Smooth muscle cell of the brain vasculature (primary cell): ENCODE measurements around the gene OOSP2.

Experiments used
- DNase-seq: peaks from one replicate; pipeline ENCODE4 v3.0.0-alpha.2; 2012; ENCODE audit warnings: low read depth, low spot score

The OOSP2 gene

DNA sequence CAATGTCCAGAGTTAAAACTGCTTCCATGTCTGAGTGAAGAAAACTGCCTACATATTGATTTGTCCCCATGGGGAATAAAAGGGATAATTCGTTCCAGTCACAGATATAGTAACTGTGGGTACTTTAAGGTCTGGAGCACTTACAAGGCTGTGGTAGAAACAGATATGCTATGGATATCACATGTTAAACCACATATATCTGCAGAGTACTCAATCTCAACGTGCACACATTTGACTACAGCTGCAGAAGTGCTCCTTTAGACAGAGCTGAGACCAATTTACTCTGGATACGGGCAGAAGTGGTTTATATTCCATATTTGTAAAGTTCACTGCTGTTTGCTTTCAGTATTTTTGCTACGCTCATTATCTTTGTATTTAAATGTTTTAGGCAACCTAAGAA is 38.5 kb downstream of the OOSP2 start:
- DNase-seq = no peak

GRCh38 chr11:60080535-60080934 is 40.3 kb downstream of the OOSP2 start:
- no peak for DNase-seq

DNA sequence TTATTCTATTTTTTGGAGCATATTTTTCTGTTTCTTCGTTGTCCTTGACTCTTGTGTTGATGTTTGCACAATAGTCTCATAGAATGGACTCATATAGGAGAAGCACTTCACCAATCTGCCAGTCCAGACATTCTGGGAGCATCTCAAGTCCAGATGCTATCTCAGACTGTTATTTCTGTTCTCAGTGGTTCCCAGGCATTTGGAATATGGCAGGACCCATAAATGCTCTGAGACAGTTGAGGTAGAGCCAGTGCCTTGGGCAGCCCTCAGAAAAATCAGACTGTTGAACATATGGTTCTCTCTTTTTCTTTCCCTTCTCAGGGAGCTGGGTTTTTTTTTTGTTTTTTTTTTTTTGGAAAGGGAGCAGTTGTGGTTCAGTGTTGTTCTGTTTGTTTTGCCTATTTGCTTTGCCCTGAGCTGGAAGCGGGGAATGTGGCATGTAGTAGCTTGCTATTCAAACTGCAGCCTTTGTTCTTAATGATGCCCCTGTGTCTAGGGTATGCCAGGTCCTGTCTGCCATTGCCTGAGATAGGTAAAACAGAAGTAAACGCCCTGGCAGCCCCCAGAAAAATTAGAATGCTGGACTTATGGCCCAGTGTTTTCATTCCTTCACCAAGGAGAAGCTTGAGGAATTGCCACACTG is 44.5 kb downstream of the OOSP2 start:
- DNase-seq = no peak

DNA sequence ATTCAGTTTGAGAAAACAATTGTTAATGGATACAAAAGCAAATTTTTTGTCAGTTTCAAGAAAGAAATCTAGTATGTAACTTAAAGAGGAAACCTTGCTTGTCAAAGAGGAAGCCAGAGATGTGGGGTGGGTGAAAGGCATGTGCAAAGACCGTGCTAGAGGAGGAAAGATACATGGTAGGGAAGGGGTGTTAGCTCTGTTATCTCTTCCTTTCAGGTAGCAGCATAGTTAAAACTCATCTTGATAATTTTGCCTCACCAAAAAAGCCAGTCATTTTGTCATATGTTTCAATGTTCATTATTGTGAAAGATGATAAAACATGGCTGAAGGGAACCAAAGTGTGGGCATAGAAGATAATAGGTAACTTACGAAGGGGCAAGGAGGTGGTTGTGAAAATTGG is 45.7 kb downstream of the OOSP2 start:
- no peak for DNase-seq

GRCh38 chr11:60087239-60087638 is 47.0 kb downstream of the OOSP2 start:
- DNase-seq = no peak

- no peak for DNase-seq
Measured at GRCh38 chr11:60088364-60088763, 48.2 kb downstream of the OOSP2 start, which contains the start of gene MS4A2. MS4A2 (plus strand) TSS chr11:60088664; CDS start chr11:60088766, 102 bp downstream.

DNA sequence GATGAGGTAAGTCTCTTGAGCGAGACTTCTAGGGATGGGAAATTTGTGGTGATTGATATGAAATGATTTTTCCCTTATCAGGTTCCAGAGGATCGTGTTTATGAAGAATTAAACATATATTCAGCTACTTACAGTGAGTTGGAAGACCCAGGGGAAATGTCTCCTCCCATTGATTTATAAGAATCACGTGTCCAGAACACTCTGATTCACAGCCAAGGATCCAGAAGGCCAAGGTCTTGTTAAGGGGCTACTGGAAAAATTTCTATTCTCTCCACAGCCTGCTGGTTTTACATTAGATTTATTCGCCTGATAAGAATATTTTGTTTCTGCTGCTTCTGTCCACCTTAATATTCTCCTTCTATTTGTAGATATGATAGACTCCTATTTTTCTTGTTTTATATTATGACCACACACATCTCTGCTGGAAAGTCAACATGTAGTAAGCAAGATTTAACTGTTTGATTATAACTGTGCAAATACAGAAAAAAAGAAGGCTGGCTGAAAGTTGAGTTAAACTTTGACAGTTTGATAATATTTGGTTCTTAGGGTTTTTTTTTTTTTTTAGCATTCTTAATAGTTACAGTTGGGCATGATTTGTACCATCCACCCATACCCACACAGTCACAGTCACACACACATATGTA is 55.4 kb downstream of the OOSP2 start:
- no peak for DNase-seq

DNA sequence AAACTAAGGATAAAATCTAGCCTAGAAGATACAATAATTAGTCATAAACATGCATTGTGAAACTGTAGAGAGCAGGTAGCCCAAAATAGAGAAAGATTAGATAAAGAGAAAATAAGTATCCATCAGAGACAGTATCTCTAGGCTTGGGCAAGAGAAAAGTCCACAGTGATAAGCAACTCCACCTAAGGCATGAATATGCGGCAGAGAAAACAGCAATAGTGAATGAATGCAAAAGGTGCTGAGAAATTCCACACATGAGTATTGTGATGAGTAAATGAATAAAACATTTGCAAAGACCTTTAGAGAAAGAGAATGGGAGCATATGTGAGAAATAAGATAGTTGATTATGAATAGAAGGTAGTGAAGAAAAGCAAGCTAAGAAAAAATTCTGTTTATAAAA is 57.0 kb downstream of the OOSP2 start:
- no peak for DNase-seq
